HL-60 (cell line): Measurements from ENCODE around the gene LUC7L.

Experiments used
- CTCF ChIP-seq: IDR thresholded peaks from one replicate; pipeline ENCODE4 v1.5.1; 2011; ENCODE audit warnings: low read length, control low read depth, inconsistent platforms; ENCODE audit not compliant: insufficient read depth
- GABPA ChIP-seq: IDR thresholded peaks from 2 replicates; pipeline ENCODE4 v1.6.1; 2012; ENCODE audit warnings: low read depth
- POLR2AphosphoS5 ChIP-seq: IDR thresholded peaks from 2 replicates; pipeline ENCODE4 v1.6.1; 2012; ENCODE audit warnings: low read depth

- TF ChIP-seq CTCF (no peak), POLR2AphosphoS5 (no peak), GABPA (no peak)
Observed at GRCh38 chr16:228151-228851, 948 bp downstream of the LUC7L start.
